GM19455 (cell line): Measurements from ENCODE around the gene PPFIA1.
"Not testable (repeated sequence)": the region's sequence is repeated elsewhere in the genome, so short reads cannot be mapped to it uniquely, and the experiment has no call there.

Experiments used
- ATAC-seq: cut with Tn5 transposase; IDR thresholded peaks from one replicate; pipeline ENCODE4 v1.9.1; 2021; ENCODE audit not compliant: unreplicated experiment

The PPFIA1 gene

DNA sequence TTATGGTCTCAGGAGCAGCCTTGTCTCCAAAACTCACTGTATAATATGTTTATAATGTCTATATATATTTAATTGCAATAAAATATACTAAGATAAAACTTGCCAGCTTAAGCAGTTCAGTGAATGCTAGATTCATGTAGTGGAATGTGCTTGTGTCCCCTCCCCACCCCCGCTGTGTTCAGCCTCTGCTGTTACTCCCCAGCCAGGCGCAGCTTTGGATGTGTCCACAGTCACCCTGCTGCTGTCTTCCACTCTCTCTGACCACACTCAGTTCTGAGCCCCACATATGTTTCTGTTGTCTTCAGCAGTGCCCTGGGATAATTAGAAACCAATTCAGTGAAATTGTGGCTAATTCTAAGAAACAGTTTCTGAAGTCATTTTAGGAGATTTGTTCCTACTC, 52.2 kb downstream of the PPFIA1 start:
- no peak for ATAC-seq

- no peak for ATAC-seq
These were observed 53.3 kb downstream of the PPFIA1 start for GRCh38 chr11:70323806-70324205.

DNA sequence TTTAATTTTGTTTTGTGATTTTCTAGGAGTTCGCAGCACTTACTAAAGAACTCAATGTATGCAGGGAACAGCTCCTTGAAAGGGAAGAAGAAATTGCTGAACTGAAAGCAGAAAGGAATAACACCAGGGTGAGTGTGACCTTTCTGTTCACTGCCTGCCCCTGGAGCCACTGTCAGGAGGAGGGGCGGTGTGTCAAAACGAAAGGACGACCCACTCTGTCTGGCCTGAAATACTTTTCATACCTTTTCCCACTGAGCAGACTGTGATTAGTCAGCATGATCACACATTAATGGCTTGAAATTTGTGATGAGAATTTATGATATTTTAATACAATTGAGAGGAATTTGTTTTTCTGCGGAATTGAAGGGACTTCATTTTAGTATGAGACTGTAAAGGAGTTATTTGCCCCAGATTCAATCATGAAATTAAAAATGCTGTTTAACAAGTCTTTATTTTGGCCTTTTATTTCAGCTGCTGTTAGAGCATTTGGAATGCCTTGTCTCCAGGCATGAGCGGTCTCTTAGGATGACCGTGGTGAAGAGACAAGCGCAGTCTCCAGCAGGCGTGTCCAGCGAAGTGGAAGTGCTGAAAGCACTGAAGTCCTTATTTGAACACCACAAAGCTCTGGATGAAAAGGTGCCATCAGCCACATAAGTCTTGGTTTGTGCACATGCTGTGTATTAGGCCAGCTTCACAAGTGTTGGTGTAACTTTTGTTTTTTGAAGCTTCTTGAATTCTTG, 54.1 kb downstream of the PPFIA1 start:
- no peak for ATAC-seq

- no peak for ATAC-seq
These were observed 55.3 kb downstream of the PPFIA1 start for GRCh38 chr11:70325824-70326223.

GRCh38 chr11:70326365-70326811, 55.9 kb downstream of the PPFIA1 start:
- ATAC-seq: no peak

DNA sequence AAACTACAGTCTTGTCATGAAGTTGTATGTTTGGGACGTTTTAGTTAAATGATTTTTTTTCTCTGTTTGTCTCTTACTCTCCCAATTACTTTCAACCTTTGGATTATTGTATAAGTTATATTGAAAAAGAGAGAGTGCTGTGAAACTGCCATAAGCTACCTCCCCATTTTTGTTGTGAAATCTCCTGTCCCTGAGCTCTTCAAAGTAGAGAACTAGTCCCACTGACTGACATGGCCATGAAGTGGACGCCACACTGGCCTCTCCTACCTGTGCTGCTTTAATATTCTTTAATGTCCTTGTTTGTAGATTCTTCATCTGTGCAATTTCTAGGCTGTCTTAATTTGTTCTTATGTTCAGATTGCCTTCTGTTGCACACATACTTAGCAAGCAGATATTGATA, 56.3 kb downstream of the PPFIA1 start:
- ATAC-seq: no peak

- no peak for ATAC-seq
These were observed 57.2 kb downstream of the PPFIA1 start for GRCh38 chr11:70327717-70328116.

DNA sequence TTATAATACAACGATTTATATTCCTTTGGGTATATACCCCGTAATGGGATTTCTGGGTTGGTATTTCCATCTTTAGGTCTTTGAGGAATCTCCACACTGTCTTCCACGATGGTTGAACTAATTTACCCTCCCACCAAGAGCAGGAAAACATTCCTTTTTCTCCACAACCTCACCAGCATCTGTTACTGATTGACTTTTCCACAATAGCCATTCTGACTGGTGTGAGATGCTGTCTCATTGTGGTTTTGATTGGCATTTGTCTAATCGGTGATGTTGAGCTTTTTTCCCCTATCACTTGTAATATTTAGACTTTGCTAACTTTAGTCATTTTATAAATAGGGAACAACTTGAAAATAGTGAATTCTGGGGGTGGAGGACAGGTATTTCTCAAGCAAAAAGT, 58.1 kb downstream of the PPFIA1 start:
- no peak for ATAC-seq

DNA sequence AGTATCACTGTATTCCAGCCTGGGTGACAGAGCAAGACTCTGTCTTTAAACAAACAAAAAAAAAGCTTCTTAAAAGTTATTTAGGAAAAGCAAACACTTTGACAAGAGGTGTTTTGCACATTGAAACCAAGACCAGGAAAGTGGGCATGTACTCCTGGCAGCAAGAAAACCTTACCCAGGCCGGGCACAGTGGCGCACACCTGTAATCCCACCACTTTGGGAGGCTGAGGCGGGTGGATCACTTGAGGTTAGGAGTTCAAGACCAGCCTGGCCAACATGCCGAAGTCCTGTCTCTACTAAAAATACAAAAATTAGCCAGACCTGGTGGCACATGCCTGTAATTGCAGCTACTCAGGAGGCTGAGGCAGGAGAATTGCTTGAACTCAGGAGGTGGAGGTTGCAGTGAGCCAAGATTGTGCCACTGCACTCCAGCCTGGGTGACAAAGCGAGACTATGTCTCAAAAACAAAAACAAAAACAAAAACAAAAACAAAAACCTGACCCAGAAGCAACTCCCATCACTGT, 60.9 kb downstream of the PPFIA1 start:
- not testable (repeated sequence) for ATAC-seq

DNA sequence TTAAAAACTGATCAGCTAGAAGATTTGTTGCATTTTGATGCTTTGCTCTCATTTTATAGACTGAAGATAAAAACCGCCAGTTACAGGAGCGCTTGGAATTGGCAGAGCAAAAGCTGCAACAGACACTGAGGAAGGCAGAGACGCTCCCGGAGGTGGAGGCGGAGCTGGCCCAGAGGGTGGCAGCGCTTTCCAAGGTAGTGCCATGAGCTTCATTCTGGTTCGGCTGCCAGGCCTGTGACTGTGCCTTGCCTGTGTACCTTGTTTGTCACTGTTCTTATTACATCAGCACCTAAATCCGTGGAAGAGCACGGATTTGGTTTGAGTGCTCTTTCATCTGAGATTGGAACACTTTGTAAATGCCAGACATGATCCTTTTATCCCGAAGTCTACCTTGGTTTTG, 61.4 kb downstream of the PPFIA1 start:
- ATAC-seq: no peak

DNA sequence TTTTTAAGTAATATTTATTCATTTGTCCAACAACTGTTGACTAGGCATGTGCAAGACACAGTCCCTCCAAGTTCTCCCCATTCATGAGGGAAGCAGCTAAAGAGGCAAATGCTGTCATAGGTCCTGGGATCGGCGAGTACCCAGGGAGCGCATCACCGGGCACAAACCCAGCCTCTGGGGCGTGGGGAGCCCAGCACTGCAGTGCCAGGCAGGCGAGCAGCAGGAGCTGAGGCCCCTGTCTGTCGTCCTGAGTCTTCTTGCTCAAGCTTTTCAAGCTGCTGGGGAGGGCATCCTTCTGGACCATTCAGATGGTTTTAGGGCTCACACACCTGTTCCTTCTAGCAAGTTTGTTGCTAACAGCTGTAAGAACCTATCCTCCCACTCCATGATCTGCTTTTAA, 62.1 kb downstream of the PPFIA1 start:
- ATAC-seq: no peak

- ATAC-seq: no peak
These were observed 62.8 kb downstream of the PPFIA1 start for GRCh38 chr11:70333261-70333660.

GRCh38 chr11:70334351-70334995, 64.0 kb downstream of the PPFIA1 start:
- ATAC-seq: no peak

DNA sequence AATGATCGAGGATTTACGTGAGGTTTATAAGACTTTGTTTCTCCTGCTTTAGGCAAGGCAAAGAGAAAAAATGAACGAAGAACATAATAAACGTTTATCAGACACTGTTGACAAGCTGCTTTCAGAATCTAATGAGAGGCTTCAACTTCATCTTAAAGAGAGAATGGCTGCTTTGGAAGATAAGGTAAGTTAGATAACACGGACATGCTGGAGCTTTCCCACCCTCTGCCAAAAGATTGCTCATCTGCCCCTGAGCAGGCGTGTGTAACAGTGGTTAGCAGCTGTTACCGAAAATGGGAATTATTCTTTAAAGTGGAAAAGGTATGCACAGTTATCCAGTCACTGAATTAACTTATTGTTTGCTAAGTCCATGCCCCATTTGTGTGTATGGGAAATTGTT, 65.0 kb downstream of the PPFIA1 start:
- no peak for ATAC-seq

DNA sequence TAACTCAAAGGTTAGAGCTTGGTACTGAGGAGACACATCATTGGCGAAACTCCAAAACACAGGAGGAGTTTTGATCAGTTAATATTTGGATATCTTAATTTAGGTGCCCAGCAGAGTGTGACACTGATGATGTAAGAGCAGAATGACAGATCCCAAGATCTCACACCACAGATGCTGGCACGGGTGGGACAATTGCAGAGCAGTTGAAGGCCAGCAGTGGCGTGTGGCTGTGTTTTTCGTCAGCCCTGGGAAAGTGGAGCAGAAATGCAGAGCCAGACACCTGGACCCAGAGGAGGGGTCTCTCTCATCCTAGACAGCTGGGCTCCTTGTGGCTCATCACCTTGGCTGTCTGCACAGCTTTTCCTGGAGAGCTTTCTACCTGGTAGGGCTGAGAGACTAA, 68.1 kb downstream of the PPFIA1 start:
- ATAC-seq: no peak

GRCh38 chr11:70339066-70339465, 68.6 kb downstream of the PPFIA1 start:
- no peak for ATAC-seq

GRCh38 chr11:70341881-70342429, 71.5 kb downstream of the PPFIA1 start:
- no peak for ATAC-seq

DNA sequence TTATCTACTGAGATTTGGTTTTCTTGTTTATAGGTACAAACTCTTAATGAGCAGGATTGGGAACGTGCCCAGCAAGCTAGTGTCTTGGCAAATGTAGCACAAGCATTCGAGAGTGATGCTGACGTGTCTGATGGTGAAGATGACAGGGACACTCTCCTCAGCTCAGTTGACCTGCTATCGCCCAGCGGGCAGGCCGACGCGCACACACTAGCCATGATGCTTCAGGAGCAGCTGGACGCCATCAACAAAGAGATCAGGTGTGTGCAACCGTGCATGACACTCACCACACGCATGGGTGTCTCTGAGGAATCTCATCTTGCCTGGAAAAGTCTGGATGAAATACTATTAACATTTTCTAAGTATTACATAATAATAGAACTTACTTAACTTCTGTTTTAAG, 73.1 kb downstream of the PPFIA1 start:
- ATAC-seq: no peak

GRCh38 chr11:70348191-70348590, 77.7 kb downstream of the PPFIA1 start:
- ATAC-seq: no peak

DNA sequence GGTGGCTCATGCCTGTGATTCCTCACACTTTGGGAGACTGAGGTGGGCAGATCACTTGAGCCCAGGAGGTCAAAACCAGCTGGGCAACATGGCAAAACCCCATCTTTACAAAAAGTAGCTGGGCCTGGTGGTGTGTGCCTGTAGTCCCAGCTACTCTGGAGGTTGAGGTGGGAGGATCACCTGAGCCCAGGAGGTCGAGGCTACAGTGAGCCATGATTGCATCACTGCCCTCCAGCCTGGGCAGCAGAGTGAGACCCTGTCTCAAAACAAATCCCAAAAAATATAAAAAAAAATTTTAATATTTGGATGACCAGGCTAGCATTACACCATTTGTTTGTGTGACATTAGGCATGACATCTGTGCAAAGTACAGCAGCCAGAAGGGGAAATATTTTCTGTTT, 78.1 kb downstream of the PPFIA1 start:
- ATAC-seq: no peak

- ATAC-seq: no peak
These were observed 81.2 kb downstream of the PPFIA1 start for GRCh38 chr11:70351646-70352045.

- ATAC-seq: no peak
These were observed 81.6 kb downstream of the PPFIA1 start for GRCh38 chr11:70352100-70352499.
